Neural crest cell (in vitro differentiated cells): Measurements from ENCODE around the gene GTF3C5. TPM values are rescaled to one million over a fixed set of nuclear protein-coding genes. Genes with fewer than 3 reads are reported as not detected.

Experiments
- DNase-seq: peaks from one replicate; pipeline ENCODE4 v3.0.0; 2021; ENCODE audit warnings: low read depth, mixed read lengths, low spot score
- H3K27ac Mint-ChIP-seq: one replicate; pipeline ENCODE4 v1.8.0; 2021; ENCODE audit warnings: mild to moderate bottlenecking, mixed read lengths; ENCODE audit not compliant: unreplicated experiment
- H3K27me3 Mint-ChIP-seq: 2 replicates; pipeline ENCODE4 v1.8.0; 2021; ENCODE audit warnings: low read depth, mild to moderate bottlenecking, mixed read lengths
- H3K36me3 Mint-ChIP-seq: 2 replicates; pipeline ENCODE4 v1.8.0; 2021; ENCODE audit warnings: low read depth, mild to moderate bottlenecking, mixed read lengths
- H3K4me1 Mint-ChIP-seq: 2 replicates; pipeline ENCODE4 v1.8.0; 2021; ENCODE audit warnings: mixed read lengths
- H3K4me3 Mint-ChIP-seq: one replicate; pipeline ENCODE4 v1.8.0; 2021; ENCODE audit warnings: mild to moderate bottlenecking, mixed read lengths
- H3K9me3 Mint-ChIP-seq: 2 replicates; pipeline ENCODE4 v1.8.0; 2021; ENCODE audit warnings: mixed read lengths
- CTCF ChIP-seq: fragments of 200-600 bp; sonication (generic); conservative IDR thresholded peaks from 2 replicates; pipeline ENCODE4 v1.5.0; 2021; ENCODE audit warnings: antibody characterized with exemption, mild to moderate bottlenecking
- total RNA-seq: library from RNA; stranded (reverse); gene quantifications from 2 replicates; pipeline ENCODE4 v1.2.1, GENCODE V29; 2021

Gene GTF3C5
- total RNA-seq, 1 donor from 2014 or later: 108 TPM

GRCh38 chr9:133004999-133005760 lies 25.6 kb upstream of the GTF3C5 start:
- peaks cover 8% of the 10 kb centered on the region for H3K9me3 Mint-ChIP-seq
- peaks cover 11% of the 10 kb centered on the region for H3K4me1 Mint-ChIP-seq
- H3K36me3 Mint-ChIP-seq: no peaks in the 10 kb centered on the region
- TF ChIP-seq CTCF: no peak
- H3K27me3 Mint-ChIP-seq: peaks cover 44% of the 10 kb centered on the region
- H3K27ac Mint-ChIP-seq: no peak overlapping the region
- no peak overlapping the region for H3K4me3 Mint-ChIP-seq
- no peak for DNase-seq

DNA sequence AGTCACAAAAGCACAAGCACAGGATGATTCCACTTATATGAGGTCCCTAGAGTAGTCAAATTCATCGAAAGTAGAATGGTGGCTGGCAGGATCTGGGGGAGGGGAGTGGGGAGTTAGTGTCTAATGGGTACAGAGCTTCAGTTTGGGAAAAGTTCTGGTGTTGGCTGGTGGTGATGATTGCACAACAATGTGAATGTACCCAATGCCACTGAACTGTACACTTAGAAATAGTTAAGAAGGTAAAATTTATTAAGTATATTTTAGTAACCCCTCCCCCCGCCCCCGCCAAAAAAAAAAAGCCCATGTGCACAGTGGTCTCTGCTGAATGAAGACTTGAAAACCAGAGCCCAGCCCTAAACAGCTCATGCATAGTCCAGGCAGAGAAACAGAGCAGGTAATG lies 24.8 kb upstream of the GTF3C5 start:
- H3K9me3 Mint-ChIP-seq: peaks cover 8% of the 10 kb centered on the region
- no peak overlapping the region for H3K4me3 Mint-ChIP-seq
- H3K27me3 Mint-ChIP-seq: peaks cover 37% of the 10 kb centered on the region
- peaks cover 11% of the 10 kb centered on the region for H3K4me1 Mint-ChIP-seq
- no peaks in the 10 kb centered on the region for H3K36me3 Mint-ChIP-seq
- no peak for DNase-seq
- no peak for TF ChIP-seq CTCF
- no peak overlapping the region for H3K27ac Mint-ChIP-seq

DNA sequence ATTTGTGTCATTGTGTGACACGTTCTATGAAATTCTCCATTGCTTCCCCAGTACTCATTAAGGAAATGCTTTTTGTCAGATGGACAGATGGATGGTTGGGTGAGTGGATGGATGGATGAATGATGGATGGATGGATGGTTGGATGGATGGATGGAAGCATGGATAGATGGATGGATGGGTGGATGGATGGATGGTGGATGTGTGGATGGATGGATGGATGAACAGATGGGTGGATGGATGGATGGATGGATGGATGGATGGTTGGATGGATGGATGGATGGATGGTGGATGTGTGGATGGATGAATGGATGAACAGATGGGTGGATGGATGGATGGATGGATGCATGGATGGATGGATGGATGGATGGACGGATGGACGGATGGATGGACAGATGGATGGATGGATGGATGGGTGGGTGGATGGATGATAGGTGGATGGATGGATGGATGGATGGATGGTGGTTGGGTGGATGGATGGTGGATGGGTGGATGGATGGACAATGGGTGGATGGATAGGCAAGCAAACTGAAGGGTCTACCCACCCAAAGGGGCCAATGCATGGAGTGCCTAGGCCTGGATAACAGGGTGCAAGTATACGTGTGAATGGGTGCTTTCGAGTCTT lies 24.0 kb upstream of the GTF3C5 start:
- H3K4me1 Mint-ChIP-seq: peaks cover 11% of the 10 kb centered on the region
- no peaks in the 10 kb centered on the region for H3K36me3 Mint-ChIP-seq
- peaks cover 8% of the 10 kb centered on the region for H3K9me3 Mint-ChIP-seq
- no peak for DNase-seq
- no peak overlapping the region for H3K4me3 Mint-ChIP-seq
- no peak for TF ChIP-seq CTCF
- H3K27me3 Mint-ChIP-seq: peaks cover 42% of the 10 kb centered on the region
- no peak overlapping the region for H3K27ac Mint-ChIP-seq

GRCh38 chr9:133008406-133008805 lies 22.4 kb upstream of the GTF3C5 start:
- Mint-ChIP-seq H3K27ac (no peak overlapping the region), H3K27me3 (peaks cover 36% of the 10 kb centered on the region), H3K36me3 (no peaks in the 10 kb centered on the region), H3K9me3 (peaks cover 8% of the 10 kb centered on the region), H3K4me3 (no peak overlapping the region), H3K4me1 (peaks cover 9% of the 10 kb centered on the region)
- DNase-seq: no peak
- TF ChIP-seq CTCF: no peak

DNA sequence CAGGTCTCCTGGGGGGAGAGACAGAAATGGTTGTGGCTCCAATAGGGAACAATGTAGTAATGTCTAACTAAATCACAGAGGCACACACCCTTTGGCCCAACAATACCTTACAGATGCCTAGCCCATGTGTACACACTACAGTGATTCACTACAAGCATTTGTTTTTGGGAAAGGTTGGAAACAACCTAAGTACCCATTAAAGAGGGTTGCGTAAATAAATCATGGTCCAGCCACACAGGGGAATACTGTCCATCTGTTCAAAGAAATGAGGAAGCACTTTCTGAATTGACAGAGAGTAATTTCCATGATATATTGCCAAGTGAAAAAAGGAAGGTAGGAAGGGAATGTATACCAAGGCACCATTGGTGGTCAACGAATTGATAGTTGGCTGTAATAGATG lies 22.0 kb upstream of the GTF3C5 start:
- Mint-ChIP-seq H3K4me1 (peaks cover 5% of the 10 kb centered on the region), H3K4me3 (no peak overlapping the region), H3K9me3 (peaks cover 8% of the 10 kb centered on the region), H3K36me3 (no peaks in the 10 kb centered on the region), H3K27ac (no peak overlapping the region), H3K27me3 (peaks cover 38% of the 10 kb centered on the region)
- TF ChIP-seq CTCF: no peak
- DNase-seq: no peak
